MV-4-11 (cell line): ENCODE data around the gene PTPN12.
"Not testable (repeated sequence)": the region's sequence is repeated elsewhere in the genome, so short reads cannot be mapped to it uniquely, and the experiment has no call there.

Source experiments
- DNase-seq: peaks from one replicate; lab custom pipeline; 2025; lab: John Stamatoyannopoulos, UW

The PTPN12 gene

GRCh38 chr7:77579797-77580196 is 42.7 kb downstream of the PTPN12 start:
- DNase-seq, result no peak

GRCh38 chr7:77580762-77581350 is 43.8 kb downstream of the PTPN12 start:
- no peak for DNase-seq

GRCh38 chr7:77587272-77587671 is 50.2 kb downstream of the PTPN12 start:
- DNase-seq, result no peak

GRCh38 chr7:77600952-77601351 is 63.9 kb downstream of the PTPN12 start:
- DNase-seq, result no peak

- DNase-seq, result peak; percentile 52
Measured at GRCh38 chr7:77606562-77606961, 69.5 kb downstream of the PTPN12 start.

- DNase-seq, result no peak
Measured at GRCh38 chr7:77619314-77619713, 82.2 kb downstream of the PTPN12 start.

GRCh38 chr7:77626586-77627308 is 89.7 kb downstream of the PTPN12 start:
- DNase-seq, result no peak

- DNase-seq, result no peak
Measured at GRCh38 chr7:77627309-77627676, 90.2 kb downstream of the PTPN12 start.

- DNase-seq, result no peak
Measured at GRCh38 chr7:77629797-77630196, 92.7 kb downstream of the PTPN12 start.

GRCh38 chr7:77631820-77632219 is 94.7 kb downstream of the PTPN12 start:
- peak; percentile 14 for DNase-seq

GRCh38 chr7:77644774-77645173 is 107.7 kb downstream of the PTPN12 start:
- DNase-seq, result no peak

- no peak for DNase-seq
Measured at GRCh38 chr7:77648742-77649338, 111.7 kb downstream of the PTPN12 start.

GRCh38 chr7:77649716-77650349 is 112.7 kb downstream of the PTPN12 start:
- no peak for DNase-seq

GRCh38 chr7:77651575-77652162 is 114.6 kb downstream of the PTPN12 start:
- DNase-seq, result peak; percentile 38

GRCh38 chr7:77652826-77653225 is 115.7 kb downstream of the PTPN12 start:
- not testable (repeated sequence) for DNase-seq

GRCh38 chr7:77653572-77653971 is 116.5 kb downstream of the PTPN12 start:
- DNase-seq, result no peak

- no peak for DNase-seq
Measured at GRCh38 chr7:77655356-77655755, 118.3 kb downstream of the PTPN12 start.

- no peak for DNase-seq
Measured at GRCh38 chr7:77655836-77656455, 118.9 kb downstream of the PTPN12 start.

GRCh38 chr7:77657427-77658224 is 120.5 kb downstream of the PTPN12 start:
- peak; percentile 93 for DNase-seq

- no peak for DNase-seq
Measured at GRCh38 chr7:77658928-77659327, 121.8 kb downstream of the PTPN12 start.

- DNase-seq, result peak; percentile 70
Measured at GRCh38 chr7:77661816-77662215, 124.7 kb downstream of the PTPN12 start.
